Neural crest cell (in vitro differentiated cells): ENCODE measurements around the gene KRTAP9-9. TPM values are rescaled to one million over a fixed set of nuclear protein-coding genes. Genes with fewer than 3 reads are reported as not detected.
"Not testable (repeated sequence)": the region's sequence is repeated elsewhere in the genome, so short reads cannot be mapped to it uniquely, and the experiment has no call there.

Experiments used
- DNase-seq: peaks from one replicate; pipeline ENCODE4 v3.0.0; 2021; ENCODE audit warnings: low read depth, mixed read lengths, low spot score
- H3K27ac Mint-ChIP-seq: one replicate; pipeline ENCODE4 v1.8.0; 2021; ENCODE audit warnings: mild to moderate bottlenecking, mixed read lengths; ENCODE audit not compliant: unreplicated experiment
- H3K27me3 Mint-ChIP-seq: 2 replicates; pipeline ENCODE4 v1.8.0; 2021; ENCODE audit warnings: low read depth, mild to moderate bottlenecking, mixed read lengths
- H3K36me3 Mint-ChIP-seq: 2 replicates; pipeline ENCODE4 v1.8.0; 2021; ENCODE audit warnings: low read depth, mild to moderate bottlenecking, mixed read lengths
- H3K4me1 Mint-ChIP-seq: 2 replicates; pipeline ENCODE4 v1.8.0; 2021; ENCODE audit warnings: mixed read lengths
- H3K4me3 Mint-ChIP-seq: one replicate; pipeline ENCODE4 v1.8.0; 2021; ENCODE audit warnings: mild to moderate bottlenecking, mixed read lengths
- H3K9me3 Mint-ChIP-seq: 2 replicates; pipeline ENCODE4 v1.8.0; 2021; ENCODE audit warnings: mixed read lengths
- long read RNA-seq: library from polyadenylated mRNA; unstranded; transcript quantifications from one replicate; pipeline ENCODE4 v2.0.0, GENCODE V29; 2020
- total RNA-seq: library from RNA; stranded (reverse); gene quantifications from 2 replicates; pipeline ENCODE4 v1.2.1, GENCODE V29; 2021
- TF ChIP-seq, protein P1 (sequence below): fragments of 200-600 bp; sonication (generic); conservative IDR thresholded peaks from 2 replicates; pipeline ENCODE4 v1.5.0; 2021; ENCODE audit warnings: antibody characterized with exemption, mild to moderate bottlenecking

KRTAP9-9 gene
- not detected in 2 replicates for total RNA-seq
- long read RNA-seq, result 0 reads

DNA sequence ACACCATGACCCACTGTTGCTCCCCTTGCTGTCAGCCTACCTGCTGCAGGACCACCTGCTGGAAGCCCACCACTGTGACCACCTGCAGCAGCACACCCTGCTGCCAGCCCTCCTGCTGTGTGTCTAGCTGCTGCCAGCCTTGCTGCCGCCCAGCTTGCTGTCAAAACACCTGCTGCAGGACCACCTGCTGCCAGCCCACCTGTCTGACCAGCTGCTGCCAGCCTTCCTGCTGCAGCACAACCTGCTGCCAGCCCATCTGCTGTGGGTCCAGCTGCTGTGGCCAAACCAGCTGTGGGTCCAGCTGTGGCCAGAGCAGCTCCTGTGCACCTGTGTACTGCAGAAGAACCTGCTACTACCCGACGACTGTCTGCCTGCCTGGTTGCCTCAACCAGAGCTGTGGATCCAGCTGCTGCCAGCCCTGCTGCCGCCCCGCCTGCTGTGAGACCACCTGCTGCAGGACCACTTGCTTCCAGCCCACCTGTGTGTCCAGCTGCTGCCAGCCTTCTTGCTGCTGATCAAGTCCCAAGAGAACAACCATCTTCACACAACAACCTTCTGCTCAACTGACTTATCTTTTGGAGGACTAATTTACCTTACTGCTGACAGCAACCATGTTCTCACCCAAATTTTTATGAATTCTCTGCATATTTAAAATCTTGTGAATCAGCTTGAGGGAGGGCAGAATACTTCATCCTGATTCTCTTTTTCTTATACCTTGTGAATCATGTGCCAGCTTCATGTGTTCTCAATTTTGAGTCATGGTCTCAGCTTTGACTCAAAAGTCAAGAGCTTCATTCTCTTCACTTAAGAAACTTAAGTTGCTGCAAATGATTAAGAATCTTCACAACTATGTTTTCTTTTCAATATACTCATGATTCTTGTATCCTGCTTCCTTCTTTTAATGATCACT, at the start of gene KRTAP9-9:
Gene KRTAP9-9 (plus strand): TSS at position 4 of the 910 bp plus-strand sequence.
- DNase-seq, H3K4me1 Mint-ChIP-seq, H3K9me3 Mint-ChIP-seq, H3K4me3 Mint-ChIP-seq, H3K27ac Mint-ChIP-seq, H3K36me3 Mint-ChIP-seq: not testable (repeated sequence)
- H3K27me3 Mint-ChIP-seq, result peaks cover 96% of the 10 kb centered on the region

DNA sequence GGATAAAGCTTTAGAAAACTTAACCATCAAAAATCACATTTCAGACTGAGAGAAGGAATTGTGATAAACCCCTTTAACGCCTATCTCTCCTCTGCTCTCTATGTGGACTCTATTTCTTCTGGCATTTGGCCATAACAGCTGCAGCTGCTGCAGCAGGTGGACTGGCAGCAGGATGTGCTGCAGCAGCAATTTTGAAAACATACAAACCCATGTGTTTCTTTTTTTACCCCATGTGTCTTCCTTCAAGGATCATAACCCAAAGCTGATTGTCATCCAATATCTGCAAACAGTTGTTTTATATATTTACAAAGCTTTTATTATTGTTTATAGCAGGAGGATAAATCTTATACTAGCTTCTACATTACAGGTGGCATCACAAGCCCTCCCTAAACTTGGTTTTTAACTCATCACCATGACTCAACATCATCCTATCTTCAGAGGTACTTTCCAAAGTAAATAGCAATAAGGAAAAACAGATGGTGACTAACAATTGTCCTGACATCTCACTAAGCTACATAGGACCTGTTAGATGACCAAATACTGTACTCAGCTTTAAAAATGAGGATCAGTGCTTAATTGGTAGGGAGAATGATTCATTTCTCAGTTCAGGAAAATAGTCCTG, 43.2 kb upstream of the KRTAP9-9 start:
- H3K9me3 Mint-ChIP-seq, result no peaks in the 10 kb centered on the region
- H3K4me1 Mint-ChIP-seq, result no peaks in the 10 kb centered on the region
- H3K4me3 Mint-ChIP-seq, result no peak overlapping the region
- H3K27ac Mint-ChIP-seq, result no peak overlapping the region
- TF ChIP-seq, protein P1, sequence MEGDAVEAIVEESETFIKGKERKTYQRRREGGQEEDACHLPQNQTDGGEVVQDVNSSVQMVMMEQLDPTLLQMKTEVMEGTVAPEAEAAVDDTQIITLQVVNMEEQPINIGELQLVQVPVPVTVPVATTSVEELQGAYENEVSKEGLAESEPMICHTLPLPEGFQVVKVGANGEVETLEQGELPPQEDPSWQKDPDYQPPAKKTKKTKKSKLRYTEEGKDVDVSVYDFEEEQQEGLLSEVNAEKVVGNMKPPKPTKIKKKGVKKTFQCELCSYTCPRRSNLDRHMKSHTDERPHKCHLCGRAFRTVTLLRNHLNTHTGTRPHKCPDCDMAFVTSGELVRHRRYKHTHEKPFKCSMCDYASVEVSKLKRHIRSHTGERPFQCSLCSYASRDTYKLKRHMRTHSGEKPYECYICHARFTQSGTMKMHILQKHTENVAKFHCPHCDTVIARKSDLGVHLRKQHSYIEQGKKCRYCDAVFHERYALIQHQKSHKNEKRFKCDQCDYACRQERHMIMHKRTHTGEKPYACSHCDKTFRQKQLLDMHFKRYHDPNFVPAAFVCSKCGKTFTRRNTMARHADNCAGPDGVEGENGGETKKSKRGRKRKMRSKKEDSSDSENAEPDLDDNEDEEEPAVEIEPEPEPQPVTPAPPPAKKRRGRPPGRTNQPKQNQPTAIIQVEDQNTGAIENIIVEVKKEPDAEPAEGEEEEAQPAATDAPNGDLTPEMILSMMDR, result no peak
- H3K36me3 Mint-ChIP-seq, result no peaks in the 10 kb centered on the region
- H3K27me3 Mint-ChIP-seq, result peaks cover 57% of the 10 kb centered on the region
- no peak for DNase-seq

DNA sequence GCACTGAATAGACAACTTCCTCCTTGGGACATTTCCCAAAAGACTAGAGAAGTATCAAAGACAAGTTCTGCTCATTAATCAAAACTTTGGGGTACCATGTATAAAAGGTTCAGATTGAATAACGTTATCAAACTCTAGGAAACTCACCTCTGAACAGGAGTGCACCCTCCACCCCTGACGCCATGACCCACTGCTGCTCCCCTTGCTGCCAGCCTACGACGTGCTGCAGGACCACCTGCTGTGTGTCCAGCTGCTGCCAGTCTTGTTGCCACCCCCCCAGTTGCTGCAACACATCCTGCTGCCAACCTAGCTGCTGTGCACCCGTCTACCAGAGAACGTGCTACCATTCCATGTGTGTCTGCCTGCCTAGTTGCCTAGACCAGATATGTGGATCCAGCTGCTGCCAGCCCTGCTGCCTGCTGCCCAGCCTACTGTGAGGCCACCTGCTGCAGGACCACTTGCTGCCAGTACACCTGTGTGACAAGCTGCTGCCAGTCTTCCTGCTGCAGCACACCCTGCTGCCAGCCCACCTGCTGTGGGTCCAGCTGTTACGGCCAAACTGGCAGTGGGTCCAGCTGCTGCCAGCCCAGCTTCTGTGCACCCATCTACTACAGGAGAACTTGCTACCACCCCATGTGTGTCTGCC, 42.5 kb upstream of the KRTAP9-9 start:
- Mint-ChIP-seq H3K27me3 (peaks cover 61% of the 10 kb centered on the region), H3K9me3 (no peaks in the 10 kb centered on the region), H3K27ac (no peak overlapping the region), H3K36me3 (no peaks in the 10 kb centered on the region), H3K4me3 (no peak overlapping the region), H3K4me1 (no peaks in the 10 kb centered on the region)
- DNase-seq, result no peak
- TF ChIP-seq, protein P1, result no peak

DNA sequence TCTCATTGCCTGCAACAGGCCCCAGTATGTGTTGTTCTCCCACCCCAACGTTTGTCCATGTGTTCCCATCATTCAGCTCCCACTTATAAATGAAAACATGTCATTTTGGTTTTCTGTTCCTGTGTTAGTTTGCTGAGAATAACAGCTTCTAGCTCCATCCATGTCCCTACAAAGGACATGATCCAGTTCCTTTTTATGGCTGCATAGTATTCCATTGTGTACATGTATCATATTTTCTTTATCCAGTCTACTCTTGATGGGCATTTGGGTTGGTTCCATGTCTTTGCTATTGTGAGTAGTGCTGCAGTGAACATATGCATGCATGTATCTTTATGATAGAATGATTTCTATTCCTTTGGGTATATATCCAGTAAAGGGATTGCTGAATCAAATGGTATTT, 39.5 kb upstream of the KRTAP9-9 start:
- H3K4me1 Mint-ChIP-seq, result no peaks in the 10 kb centered on the region
- H3K36me3 Mint-ChIP-seq, result peaks cover 3% of the 10 kb centered on the region
- no peak for DNase-seq
- H3K4me3 Mint-ChIP-seq, result no peak overlapping the region
- peaks cover 7% of the 10 kb centered on the region for H3K9me3 Mint-ChIP-seq
- TF ChIP-seq, protein P1, result no peak
- H3K27me3 Mint-ChIP-seq, result peaks cover 44% of the 10 kb centered on the region
- H3K27ac Mint-ChIP-seq, result no peak overlapping the region

DNA sequence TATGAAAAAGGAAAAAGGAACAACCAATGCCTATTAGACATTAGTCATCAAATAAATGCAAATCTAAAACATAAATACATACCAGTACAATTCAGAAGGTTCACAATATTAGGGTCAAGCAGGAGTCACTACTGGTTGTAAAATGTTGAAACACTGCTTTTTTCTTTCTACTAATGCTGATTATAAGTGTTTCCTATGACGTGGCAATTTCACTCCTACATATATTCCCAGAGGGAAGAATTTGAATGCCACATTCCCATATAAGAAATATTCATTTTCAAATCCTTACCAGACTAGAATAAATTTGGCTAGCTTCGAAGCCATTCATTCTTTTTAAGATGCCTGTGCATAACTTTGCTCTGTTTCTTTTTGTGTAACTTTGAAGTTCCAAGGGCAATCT, 31.4 kb upstream of the KRTAP9-9 start:
- H3K4me1 Mint-ChIP-seq, result peaks cover 4% of the 10 kb centered on the region
- peaks cover 8% of the 10 kb centered on the region for H3K9me3 Mint-ChIP-seq
- no peak overlapping the region for H3K4me3 Mint-ChIP-seq
- H3K27ac Mint-ChIP-seq, result no peak overlapping the region
- DNase-seq, result no peak
- TF ChIP-seq, protein P1, result no peak
- H3K36me3 Mint-ChIP-seq, result peaks cover 3% of the 10 kb centered on the region
- H3K27me3 Mint-ChIP-seq, result peaks cover 28% of the 10 kb centered on the region
